ENCODE results near the gene RBP3.

RBP3 gene

DNA sequence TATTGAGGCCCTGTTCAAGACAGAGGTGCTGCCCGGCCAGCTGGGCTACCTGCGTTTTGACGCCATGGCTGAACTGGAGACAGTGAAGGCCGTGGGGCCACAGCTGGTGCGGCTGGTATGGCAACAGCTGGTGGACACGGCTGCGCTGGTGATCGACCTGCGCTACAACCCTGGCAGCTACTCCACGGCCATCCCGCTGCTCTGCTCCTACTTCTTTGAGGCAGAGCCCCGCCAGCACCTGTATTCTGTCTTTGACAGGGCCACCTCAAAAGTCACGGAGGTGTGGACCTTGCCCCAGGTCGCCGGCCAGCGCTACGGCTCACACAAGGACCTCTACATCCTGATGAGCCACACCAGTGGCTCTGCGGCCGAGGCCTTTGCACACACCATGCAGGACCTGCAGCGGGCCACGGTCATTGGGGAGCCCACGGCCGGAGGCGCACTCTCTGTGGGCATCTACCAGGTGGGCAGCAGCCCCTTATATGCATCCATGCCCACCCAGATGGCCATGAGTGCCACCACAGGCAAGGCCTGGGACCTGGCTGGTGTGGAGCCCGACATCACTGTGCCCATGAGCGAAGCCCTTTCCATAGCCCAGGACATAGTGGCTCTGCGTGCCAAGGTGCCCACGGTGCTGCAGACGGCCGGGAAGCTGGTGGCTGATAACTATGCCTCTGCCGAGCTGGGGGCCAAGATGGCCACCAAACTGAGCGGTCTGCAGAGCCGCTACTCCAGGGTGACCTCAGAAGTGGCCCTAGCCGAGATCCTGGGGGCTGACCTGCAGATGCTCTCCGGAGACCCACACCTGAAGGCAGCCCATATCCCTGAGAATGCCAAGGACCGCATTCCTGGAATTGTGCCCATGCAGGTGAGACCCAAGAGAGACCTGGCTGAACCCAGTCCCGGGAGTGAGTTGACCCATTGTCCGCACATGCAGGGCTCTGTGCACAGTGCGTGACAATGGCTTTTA, 2.8 kb downstream of the RBP3 start:
- no peak overlapping the region for H3K27ac ChIP-seq
- TF ChIP-seq, protein P1, sequence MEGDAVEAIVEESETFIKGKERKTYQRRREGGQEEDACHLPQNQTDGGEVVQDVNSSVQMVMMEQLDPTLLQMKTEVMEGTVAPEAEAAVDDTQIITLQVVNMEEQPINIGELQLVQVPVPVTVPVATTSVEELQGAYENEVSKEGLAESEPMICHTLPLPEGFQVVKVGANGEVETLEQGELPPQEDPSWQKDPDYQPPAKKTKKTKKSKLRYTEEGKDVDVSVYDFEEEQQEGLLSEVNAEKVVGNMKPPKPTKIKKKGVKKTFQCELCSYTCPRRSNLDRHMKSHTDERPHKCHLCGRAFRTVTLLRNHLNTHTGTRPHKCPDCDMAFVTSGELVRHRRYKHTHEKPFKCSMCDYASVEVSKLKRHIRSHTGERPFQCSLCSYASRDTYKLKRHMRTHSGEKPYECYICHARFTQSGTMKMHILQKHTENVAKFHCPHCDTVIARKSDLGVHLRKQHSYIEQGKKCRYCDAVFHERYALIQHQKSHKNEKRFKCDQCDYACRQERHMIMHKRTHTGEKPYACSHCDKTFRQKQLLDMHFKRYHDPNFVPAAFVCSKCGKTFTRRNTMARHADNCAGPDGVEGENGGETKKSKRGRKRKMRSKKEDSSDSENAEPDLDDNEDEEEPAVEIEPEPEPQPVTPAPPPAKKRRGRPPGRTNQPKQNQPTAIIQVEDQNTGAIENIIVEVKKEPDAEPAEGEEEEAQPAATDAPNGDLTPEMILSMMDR (IDR thresholded peaks at IDR 0.05), result no peak
- TF ChIP-seq ZFX (IDR thresholded peaks at IDR 0.05; ENCODE audit: borderline replicate concordance), result no peak

DNA sequence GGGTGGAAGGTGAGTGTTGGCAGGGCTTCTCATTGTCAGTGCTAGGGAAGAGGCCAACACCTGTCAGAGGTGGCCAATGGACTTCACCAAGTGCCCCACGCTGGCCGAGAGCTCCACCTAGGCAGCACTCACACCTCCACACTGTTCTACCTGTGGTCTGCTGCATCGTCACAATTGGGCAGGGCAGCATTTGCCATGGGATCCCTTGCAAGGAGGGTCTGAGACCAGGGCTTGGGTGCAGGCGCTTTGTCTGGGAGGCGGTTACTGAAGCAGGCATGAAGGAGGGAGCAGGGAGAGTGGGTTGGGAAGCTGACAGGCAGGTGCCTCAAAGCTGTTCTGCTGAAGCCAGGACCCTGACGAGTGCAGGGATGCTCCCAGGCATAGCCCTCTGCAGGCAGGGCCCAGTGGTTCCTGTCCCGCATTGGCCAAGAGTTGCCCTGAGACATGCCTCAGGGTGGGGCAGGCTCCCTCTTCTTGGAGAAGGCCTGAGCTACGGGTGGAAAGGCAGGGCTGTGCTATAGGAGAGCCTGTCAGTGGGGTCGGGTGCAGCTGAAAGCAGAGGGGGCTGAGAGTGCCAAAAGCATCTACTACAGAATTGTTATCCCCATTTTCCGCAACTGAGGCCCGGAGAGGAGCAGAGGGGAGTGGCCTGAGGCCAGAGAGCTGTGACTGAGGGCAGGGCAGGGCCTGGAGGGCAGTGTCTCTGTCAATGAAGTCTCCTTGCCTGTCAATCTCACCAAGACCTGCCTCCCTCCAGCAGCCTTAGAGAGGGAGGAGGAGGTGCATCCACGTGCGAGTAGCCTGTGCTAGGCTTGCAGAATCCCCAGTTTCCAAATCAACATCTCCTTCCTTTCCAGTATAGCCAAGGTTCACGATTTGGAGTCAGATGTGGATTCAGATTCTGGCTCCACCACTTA, 4.0 kb downstream of the RBP3 start:
- no peak overlapping the region for H3K27ac ChIP-seq
- TF ChIP-seq, protein P1 (IDR thresholded peaks at IDR 0.05), result no peak
- no peak for TF ChIP-seq ZFX (IDR thresholded peaks at IDR 0.05; ENCODE audit: borderline replicate concordance)

DNA sequence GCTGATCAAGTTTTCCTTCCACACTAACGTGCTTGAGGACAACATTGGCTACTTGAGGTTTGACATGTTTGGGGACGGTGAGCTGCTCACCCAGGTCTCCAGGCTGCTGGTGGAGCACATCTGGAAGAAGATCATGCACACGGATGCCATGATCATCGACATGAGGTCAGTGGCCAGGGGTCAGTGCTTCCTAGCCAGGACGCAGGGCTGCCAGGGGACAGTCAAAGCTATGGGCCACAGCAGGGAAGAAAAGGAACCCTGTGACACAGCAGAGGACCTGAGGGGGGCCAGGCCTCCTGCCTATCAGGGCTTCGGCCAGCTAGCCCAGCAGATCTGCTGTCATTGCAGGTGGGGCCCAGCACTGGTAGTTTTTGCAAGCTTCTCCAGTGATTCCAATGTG, 5.2 kb downstream of the RBP3 start:
- no peak overlapping the region for H3K27ac ChIP-seq
- no peak for TF ChIP-seq ZFX (IDR thresholded peaks at IDR 0.05; ENCODE audit: borderline replicate concordance)
- TF ChIP-seq, protein P1 (IDR thresholded peaks at IDR 0.05), result no peak

DNA sequence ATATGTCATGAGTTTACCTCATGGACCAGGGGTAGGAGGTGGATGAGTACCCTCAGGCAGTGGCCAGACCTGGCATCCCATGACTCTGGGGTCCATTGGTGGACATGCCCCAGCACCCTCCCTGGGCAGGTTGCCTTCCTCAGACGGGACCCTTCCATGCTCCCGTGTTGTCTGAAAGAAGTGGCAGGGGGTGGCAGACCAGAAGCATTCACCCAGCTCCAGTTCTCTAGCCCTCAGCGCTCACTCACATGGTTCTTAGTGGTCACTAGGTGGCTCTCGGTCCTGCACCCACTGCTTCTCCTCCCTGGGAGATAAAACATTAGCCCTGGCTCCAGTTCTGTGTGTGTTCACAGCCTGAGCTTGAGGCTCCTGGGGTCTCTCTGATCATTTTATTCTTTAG, 6.0 kb downstream of the RBP3 start:
- no peak overlapping the region for H3K27ac ChIP-seq
- TF ChIP-seq, protein P1 (IDR thresholded peaks at IDR 0.05), result no peak
- TF ChIP-seq ZFX (IDR thresholded peaks at IDR 0.05; ENCODE audit: borderline replicate concordance), result no peak

DNA sequence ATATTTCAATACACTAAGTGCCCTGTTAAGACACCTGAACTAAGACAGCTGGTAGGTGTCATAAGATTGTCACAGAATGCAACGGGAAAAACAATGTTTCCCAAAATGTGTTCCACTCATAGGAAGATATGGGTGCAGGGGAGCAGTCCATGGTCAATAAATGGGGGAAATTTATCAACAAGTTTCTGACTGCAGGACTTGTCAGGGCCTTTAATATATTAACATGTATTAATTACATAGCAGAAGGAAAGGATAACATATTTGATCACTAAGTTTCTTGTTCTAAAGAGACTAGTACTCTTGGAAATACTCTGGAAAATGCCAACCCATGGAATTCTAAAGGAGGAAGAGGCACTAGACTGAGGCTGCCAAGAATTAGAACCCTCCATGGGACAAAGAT, 6.7 kb downstream of the RBP3 start:
- no peak overlapping the region for H3K27ac ChIP-seq
- no peak for TF ChIP-seq ZFX (IDR thresholded peaks at IDR 0.05; ENCODE audit: borderline replicate concordance)
- TF ChIP-seq, protein P1 (IDR thresholded peaks at IDR 0.05), result no peak

DNA sequence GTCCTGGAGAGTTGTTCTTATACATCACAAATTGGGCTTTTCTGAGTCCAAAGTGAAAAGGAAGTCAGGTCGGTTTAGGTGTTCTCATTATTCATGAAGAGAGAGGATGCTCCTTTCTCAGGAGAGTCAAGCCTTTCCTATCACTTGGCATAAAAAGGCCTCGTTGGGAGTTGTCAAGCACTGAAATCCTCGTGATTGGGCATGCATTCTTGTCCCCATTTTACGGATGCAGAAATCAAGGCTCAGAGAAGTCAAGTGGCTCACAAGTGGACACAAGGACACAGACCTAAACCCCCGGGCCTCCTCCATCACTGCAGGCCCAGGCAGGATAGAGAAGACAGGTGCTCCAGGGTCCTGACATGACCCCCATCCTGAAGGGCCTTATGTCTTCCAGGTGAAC, 8.5 kb downstream of the RBP3 start:
- H3K27ac ChIP-seq, result no peak overlapping the region
- no peak for TF ChIP-seq ZFX (IDR thresholded peaks at IDR 0.05; ENCODE audit: borderline replicate concordance)
- TF ChIP-seq, protein P1 (IDR thresholded peaks at IDR 0.05), result no peak
